22Rv1 (cell line): ENCODE data around the gene DCAF10.

ENCODE experiments used
- H3K27ac ChIP-seq: fragments of 450-650 bp; 2 replicates; pipeline ENCODE4 v1.5.1; 2017
- CTCF ChIP-seq: fragments of 450-650 bp; IDR thresholded peaks from 2 replicates; pipeline ENCODE4 v1.5.1; 2017; ENCODE audit warnings: mild to moderate bottlenecking
- ZFX ChIP-seq: fragments of 450-650 bp; IDR thresholded peaks from 2 replicates; pipeline ENCODE4 v1.6.1; 2017; ENCODE audit warnings: antibody characterized with exemption, borderline replicate concordance

DCAF10 gene

GRCh38 chr9:37839496-37840461 lies 39.2 kb downstream of the DCAF10 start:
- no peak for TF ChIP-seq CTCF
- TF ChIP-seq ZFX = no peak
- H3K27ac ChIP-seq = no peak overlapping the region

GRCh38 chr9:37840560-37841194 lies 40.1 kb downstream of the DCAF10 start:
- TF ChIP-seq ZFX (no peak), CTCF (no peak)
- no peak overlapping the region for H3K27ac ChIP-seq

- TF ChIP-seq ZFX (no peak), CTCF (no peak)
- no peak overlapping the region for H3K27ac ChIP-seq
Observed at GRCh38 chr9:37852222-37852621, 51.6 kb downstream of the DCAF10 start.

GRCh38 chr9:37856551-37856950 lies 56.0 kb downstream of the DCAF10 start:
- TF ChIP-seq ZFX = no peak
- TF ChIP-seq CTCF = no peak

GRCh38 chr9:37859043-37859442 lies 58.4 kb downstream of the DCAF10 start:
- TF ChIP-seq ZFX (no peak), CTCF (peak; percentile 8; the same call in 1 of the 2 replicates)
- no peak overlapping the region for H3K27ac ChIP-seq

More at GRCh38 chr9:37856551-37856950, 56.0 kb downstream of the DCAF10 start:
- H3K27ac ChIP-seq = no peak overlapping the region

- H3K27ac ChIP-seq = no peak overlapping the region
- TF ChIP-seq ZFX (no peak), CTCF (no peak)
Observed at GRCh38 chr9:37862530-37862929, 61.9 kb downstream of the DCAF10 start.
